Gastrocnemius medialis (tissue), 4 donors: ENCODE results near the gene PRELP. TPM values are rescaled to one million over a fixed set of nuclear protein-coding genes. Genes with fewer than 3 reads are reported as not detected.

Source experiments
- ATAC-seq, 2 donors: fragments of 150-250 bp; one replicate each; pipeline ENCODE4 v1.9.1; 2016
- DNase-seq, 2 donors: peaks; one replicate each; pipeline ENCODE4 v3.0.0-alpha.2; 2019
- H3K27ac ChIP-seq, 4 donors: fragments of 200-600 bp; sonication (generic); 1 replicate in 1 of 4; 2 replicates in 3 of 4; pipeline ENCODE4 v1.5.1; 2016 to 2018; ENCODE audit warnings: mild to moderate bottlenecking in 2 of 4, moderate library complexity in 1 of 4
- H3K27me3 ChIP-seq, 3 donors: fragments of 200-600 bp; sonication (generic) in 2 of 3; 1 replicate in 1 of 3; 2 replicates in 2 of 3; pipeline versions ENCODE4 v1.5.1 to v1.6.0; 2016 to 2019; ENCODE audit warnings: mild to moderate bottlenecking in 1 of 3, moderate library complexity in 1 of 3
- H3K36me3 ChIP-seq, 2 donors: fragments of 200-600 bp; sonication (generic) in 1 of 2; one replicate each; pipeline ENCODE4 v1.5.1; 2017 to 2018
- H3K4me1 ChIP-seq, 2 donors: fragments of 200-600 bp; sonication (generic) in 1 of 2; one replicate each; pipeline ENCODE4 v1.5.1; 2016 to 2017; ENCODE audit warnings: mild to moderate bottlenecking in 2 of 2
- H3K4me3 ChIP-seq, 4 donors: fragments of 200-600 bp; sonication (generic) in 3 of 4; 1 replicate in 1 of 4; 2 replicates in 3 of 4; pipeline ENCODE4 v1.5.1; 2016 to 2019; ENCODE audit warnings: mild to moderate bottlenecking in 2 of 4
- H3K9me3 ChIP-seq, 3 donors: fragments of 200-600 bp; sonication (generic) in 2 of 3; 1 replicate in 1 of 3; 2 replicates in 2 of 3; pipeline ENCODE4 v1.5.1; 2016 to 2019
- CTCF ChIP-seq, 5 experiments: fragments of 450-650 bp in 3 of 5; fragments of 200-600 bp in 2 of 5; sonication (generic) in 2 of 5; IDR thresholded peaks in 4 of 5; conservative IDR thresholded peaks in 1 of 5; 1 replicate in 4 of 5; 2 replicates in 1 of 5; pipeline ENCODE4 v1.5.1; 2016 to 2019; ENCODE audit warnings: antibody characterized with exemption in 5 of 5, mild to moderate bottlenecking in 3 of 5, moderate library complexity in 3 of 5
- POLR2A ChIP-seq, 2 donors: fragments of 450-650 bp; IDR thresholded peaks; one replicate each; pipeline ENCODE4 v1.6.1; 2017; ENCODE audit warnings: antibody characterized with exemption in 2 of 2, mild to moderate bottlenecking in 2 of 2, moderate library complexity in 2 of 2
- in situ Hi-C, 4 donors: fragments of 200-750 bp; cut with MboI; loops; one replicate each; pipeline versions ENCODE4 v1.15.0 to v1.8.0; 2017; ENCODE audit warnings: low sequenced_read_pairs in 4 of 4
- intact Hi-C: fragments of 100-400 bp; cut with DNase I; formaldehyde crosslinking; loops from one replicate; pipeline ENCODE4 v1.15.1; 2023; ENCODE audit warnings: low total_unique reads
- total RNA-seq, 4 donors: library from RNA; depleted of rRNA; stranded (reverse); fragments of >200 nt; gene quantifications; one replicate each; pipeline versions ENCODE4 v1.1.0 to v1.2.3, GENCODE V29; 2016

PRELP gene
- total RNA-seq, 4 donors from 2014 or later = 12.2 to 32.6 (median 16.9) TPM

- H3K27me3 ChIP-seq = peaks cover 5 to 13% (median 12%) of the 10 kb centered on the region in 3 donors
- in situ Hi-C loops = no loop called here
- no peak for ATAC-seq
Observed at GRCh38 chr1:203454986-203455471, 20.6 kb upstream of the PRELP start.

DNA sequence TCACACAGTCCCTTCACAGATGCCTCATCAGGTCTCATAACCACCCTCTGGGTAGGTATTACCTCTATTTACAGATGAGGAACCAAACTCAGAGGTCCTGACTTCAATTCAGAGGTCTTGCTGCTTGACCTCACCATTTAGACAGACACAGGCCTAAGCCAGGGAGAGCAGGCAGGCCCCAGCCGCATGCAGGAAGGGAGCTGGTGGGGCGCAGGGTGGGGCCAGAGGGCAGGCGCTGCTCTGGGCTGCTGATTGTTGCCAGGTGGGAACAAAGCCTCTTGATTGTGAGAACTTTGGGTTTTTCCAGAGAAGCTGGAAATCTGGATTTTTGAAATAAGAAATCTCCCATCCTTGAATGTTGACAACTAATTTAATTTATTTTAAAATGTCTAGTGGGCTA, 19.9 kb upstream of the PRELP start:
- in situ Hi-C loops = no loop called here
- H3K4me1 ChIP-seq = no peaks in the 10 kb centered on the region
- no peak overlapping the region for H3K4me3 ChIP-seq
- intact Hi-C loops = no loop called here
- DNase-seq (no peak), ATAC-seq (no peak)
- no peaks in the 10 kb centered on the region for H3K9me3 ChIP-seq
- H3K36me3 ChIP-seq = no peaks in the 10 kb centered on the region
- H3K27ac ChIP-seq = no peak overlapping the region
- TF ChIP-seq CTCF (IDR thresholded peaks at IDR 0.05 in 4 of 5, conservative IDR thresholded peaks at IDR 0.05 in 1 of 5) = no peak
- no peak for TF ChIP-seq POLR2A (IDR thresholded peaks at IDR 0.05)
- peaks cover 5 to 13% (median 12%) of the 10 kb centered on the region in 3 donors for H3K27me3 ChIP-seq

More at GRCh38 chr1:203454986-203455471, 20.6 kb upstream of the PRELP start:
- no peak for DNase-seq
- H3K27ac ChIP-seq = no peak overlapping the region
- H3K36me3 ChIP-seq = no peaks in the 10 kb centered on the region
- no peaks in the 10 kb centered on the region for H3K4me1 ChIP-seq
- TF ChIP-seq CTCF (IDR thresholded peaks at IDR 0.05 in 4 of 5, conservative IDR thresholded peaks at IDR 0.05 in 1 of 5) (no peak), POLR2A (IDR thresholded peaks at IDR 0.05) (no peak)
- H3K9me3 ChIP-seq = no peaks in the 10 kb centered on the region
- H3K4me3 ChIP-seq = no peak overlapping the region
- intact Hi-C loops = no loop called here

DNA sequence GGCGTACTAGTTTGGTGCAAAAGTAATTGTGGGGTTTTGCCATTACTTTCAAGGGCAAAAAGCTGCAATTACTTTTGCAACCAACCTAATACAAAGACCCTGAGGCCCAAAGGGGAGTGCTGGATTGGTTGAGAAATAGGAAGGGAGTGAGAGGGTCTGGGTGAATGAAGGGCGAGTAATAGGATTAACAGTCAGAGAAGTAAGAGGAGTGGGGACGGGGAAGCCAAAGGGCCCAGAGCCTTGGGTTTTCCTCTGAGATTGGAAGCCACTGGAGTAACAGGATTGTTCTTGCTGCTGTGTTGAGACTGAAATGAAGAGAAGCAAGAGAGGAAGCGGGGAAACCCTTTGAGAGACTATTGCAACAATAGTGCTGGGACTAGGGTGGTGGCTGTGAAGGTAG, 19.0 kb upstream of the PRELP start:
- no peak for TF ChIP-seq POLR2A (IDR thresholded peaks at IDR 0.05)
- TF ChIP-seq CTCF (IDR thresholded peaks at IDR 0.05 in 4 of 5, conservative IDR thresholded peaks at IDR 0.05 in 1 of 5) = no peak
- H3K4me1 ChIP-seq = no peaks in the 10 kb centered on the region
- no peak overlapping the region for H3K4me3 ChIP-seq
- in situ Hi-C loops = no loop called here
- no peak overlapping the region for H3K27ac ChIP-seq
- intact Hi-C loops = no loop called here
- DNase-seq (no peak), ATAC-seq (no peak)
- no peaks in the 10 kb centered on the region for H3K36me3 ChIP-seq
- H3K27me3 ChIP-seq = peaks cover 5 to 13% (median 12%) of the 10 kb centered on the region in 3 donors
- no peaks in the 10 kb centered on the region for H3K9me3 ChIP-seq

DNA sequence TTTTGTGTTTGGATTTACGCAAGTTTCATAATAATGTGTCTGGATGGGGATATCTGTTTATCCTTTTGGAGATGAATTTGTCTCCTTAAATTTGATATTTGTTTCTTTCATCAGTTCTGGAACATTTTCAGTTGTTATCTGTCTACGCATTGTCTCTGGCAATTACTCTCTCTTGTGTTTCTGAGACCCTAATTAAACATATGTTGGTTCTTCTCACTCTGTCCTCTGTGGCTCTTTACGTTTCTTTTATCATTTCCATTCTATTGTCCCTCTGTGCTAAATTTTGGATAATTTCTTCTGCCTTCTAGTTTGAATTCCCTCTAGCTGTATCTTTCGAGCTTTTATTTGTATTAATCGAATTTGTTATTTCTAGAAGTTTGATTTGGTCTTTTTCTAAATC, 17.5 kb upstream of the PRELP start:
- Histone ChIP-seq H3K4me1 (peaks cover 0 to 6% of the 10 kb centered on the region in 2 donors), H3K4me3 (no peak overlapping the region)

More for the DNA sequence above, 17.5 kb upstream of the PRELP start:
- ATAC-seq (no peak), DNase-seq (no peak)
- TF ChIP-seq POLR2A (IDR thresholded peaks at IDR 0.05) (no peak), CTCF (IDR thresholded peaks at IDR 0.05 in 4 of 5, conservative IDR thresholded peaks at IDR 0.05 in 1 of 5) (no peak)
- peaks cover 5 to 13% (median 12%) of the 10 kb centered on the region in 3 donors for H3K27me3 ChIP-seq
- no peaks in the 10 kb centered on the region for H3K9me3 ChIP-seq
- H3K36me3 ChIP-seq = no peaks in the 10 kb centered on the region
- no peak overlapping the region for H3K27ac ChIP-seq
- in situ Hi-C loops (no loop called here), intact Hi-C loops (no loop called here)
